HUDEP-2 (cell line): ENCODE data around the gene C16orf92.

Experiments
- DNase-seq, 76 experiments: peaks; one replicate each; lab custom pipeline; 2025; ENCODE audit not compliant: unreplicated experiment in 76 of 76; lab: John Stamatoyannopoulos, UW

Gene C16orf92, protein sequence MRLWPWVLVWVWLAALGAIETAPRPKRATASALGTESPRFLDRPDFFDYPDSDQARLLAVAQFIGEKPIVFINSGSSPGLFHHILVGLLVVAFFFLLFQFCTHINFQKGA

GRCh38 chr16:30022887-30023286 lies at the start of gene C16orf92:
C16orf92 (plus strand) TSS chr16:30023198; CDS start chr16:30023341, 143 bp downstream.
- DNase-seq: no peak

DNA sequence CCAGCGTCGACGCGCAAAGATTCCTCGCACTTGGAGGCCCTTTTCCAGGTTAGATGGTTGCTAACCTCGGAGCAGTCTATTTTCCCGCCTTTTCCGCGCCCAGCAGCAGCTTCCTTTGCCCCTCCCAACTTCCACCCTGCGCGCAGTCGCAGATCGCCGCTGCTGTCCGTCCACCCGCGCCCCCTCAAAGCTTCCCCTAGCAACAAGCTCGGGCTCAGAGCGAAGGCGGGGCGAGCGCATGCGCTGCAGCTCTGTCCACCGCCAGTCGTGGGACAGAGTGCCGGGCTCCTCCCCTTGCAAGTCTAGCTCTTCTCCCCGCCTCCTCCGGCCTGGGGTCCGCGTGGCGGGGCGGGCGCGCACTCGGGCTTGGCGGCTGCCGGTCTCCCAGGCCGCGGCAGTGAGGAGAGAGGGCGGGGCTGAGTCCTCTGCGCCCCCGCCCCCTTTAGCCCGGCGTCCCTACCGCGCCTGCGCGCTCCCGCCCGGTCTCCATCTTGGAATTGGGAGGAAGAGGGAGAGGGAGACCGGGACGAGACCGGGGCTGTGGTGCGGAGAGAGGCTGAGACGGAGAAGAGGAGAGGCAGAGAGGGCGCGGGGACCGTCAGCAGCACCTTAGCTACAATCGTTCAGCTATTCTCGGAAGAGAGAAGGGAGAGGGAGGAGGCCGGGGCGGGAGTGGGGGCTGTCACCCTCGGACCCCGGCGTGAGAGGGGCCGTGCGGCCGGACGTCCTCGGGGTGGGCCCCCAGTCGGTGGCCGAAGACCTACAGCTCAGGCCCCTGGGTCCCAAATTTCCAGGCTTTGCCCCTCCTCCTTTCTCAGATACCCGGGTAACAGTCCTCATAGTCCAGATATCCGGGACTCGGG lies 49.4 kb upstream of the C16orf92 start, which contains the start of gene TAOK2:
TSS of gene TAOK2 (plus strand) at position 485 of the 863 bp plus-strand sequence. CDS start 3,905 bp downstream, outside the sequence.
- peak in 75 of 76 experiments; percentile 67 to 99 (median 98) for DNase-seq

GRCh38 chr16:29974291-29975133 lies 48.5 kb upstream of the C16orf92 start:
- DNase-seq: peak in 3 of 76 experiments; percentile 8 to 15 (median 10)

GRCh38 chr16:29975134-29975538 lies 47.9 kb upstream of the C16orf92 start:
- DNase-seq: peak in 1 of 76 experiments; percentile 13

DNA sequence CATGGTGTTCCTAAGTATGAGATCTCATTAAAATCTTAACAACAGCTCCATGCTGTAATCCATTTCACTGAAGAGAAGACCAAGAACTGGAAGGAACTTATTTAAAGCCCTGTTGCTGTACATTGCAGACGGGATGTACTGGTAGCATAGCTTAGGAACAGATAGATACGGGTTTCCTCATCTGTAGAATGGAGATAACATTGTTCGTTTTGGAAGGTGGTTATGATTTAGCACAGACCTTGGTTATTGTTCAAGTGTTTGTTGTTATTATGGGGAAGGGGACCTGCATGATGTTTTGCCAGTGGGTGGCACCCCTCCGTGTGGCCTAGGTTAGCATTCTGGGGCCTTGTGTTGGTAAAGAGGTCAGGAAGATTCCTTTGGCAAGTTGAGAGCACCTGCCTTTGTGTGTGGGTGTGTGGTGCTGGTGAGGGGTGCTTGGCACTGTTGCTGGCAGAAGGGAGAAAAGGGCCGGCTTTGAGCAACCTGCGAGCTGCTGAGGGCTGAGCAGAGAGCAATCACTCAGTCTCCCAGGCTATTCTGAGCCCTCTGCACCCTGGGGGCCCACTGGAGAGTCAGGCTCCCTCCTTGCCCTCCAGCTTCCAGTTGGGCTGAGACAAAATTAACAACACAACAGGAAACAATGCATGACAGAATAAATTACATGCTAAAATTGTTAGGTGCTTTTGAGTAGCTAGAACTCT lies 47.0 kb upstream of the C16orf92 start:
- DNase-seq: peak in 19 of 76 experiments; percentile 6 to 43 (median 21)

GRCh38 chr16:29977063-29977825 lies 45.8 kb upstream of the C16orf92 start:
- DNase-seq: no peak

DNA sequence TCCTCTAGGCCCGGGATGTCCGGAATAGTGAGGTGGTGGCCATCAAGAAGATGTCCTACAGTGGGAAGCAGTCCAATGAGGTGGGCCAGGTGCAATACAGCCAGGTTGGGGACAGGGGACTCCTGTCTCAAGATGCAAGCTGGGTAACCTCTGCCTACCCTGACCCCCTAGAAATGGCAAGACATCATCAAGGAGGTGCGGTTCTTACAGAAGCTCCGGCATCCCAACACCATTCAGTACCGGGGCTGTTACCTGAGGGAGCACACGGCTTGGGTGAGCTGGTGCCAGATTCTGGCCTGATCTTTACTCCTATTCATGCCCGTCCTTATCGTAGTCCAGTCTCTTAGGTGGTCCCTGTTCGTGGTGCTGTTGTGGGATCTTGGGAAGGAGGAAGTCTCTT lies 44.9 kb upstream of the C16orf92 start:
- no peak for DNase-seq

DNA sequence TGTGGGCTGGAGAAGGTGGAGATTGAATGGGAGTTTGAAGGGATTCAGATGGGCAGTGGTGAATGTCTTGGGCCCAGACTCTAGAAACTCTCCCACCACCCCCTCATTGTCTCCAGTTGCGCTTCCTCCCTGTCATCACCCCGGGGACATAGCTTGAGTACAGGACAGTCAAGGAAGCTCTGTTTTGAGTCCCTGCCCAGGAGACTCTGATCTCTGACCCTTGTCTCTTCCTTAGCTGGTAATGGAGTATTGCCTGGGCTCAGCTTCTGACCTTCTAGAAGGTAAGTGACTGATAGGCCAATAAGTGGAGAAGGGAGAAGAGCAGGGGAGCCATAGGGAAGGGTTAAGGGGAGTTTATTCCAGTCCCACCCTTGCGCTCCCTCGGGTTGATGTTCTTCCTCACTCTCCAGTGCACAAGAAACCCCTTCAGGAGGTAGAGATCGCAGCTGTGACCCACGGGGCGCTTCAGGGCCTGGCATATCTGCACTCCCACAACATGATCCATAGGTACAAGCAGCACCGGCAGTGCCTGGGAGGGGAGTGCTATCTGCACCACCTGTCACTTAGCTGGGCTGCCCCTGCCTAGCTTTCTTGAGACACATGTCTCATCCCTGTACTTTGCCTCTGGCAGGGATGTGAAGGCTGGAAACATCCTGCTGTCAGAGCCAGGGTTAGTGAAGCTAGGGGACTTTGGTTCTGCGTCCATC lies 44.3 kb upstream of the C16orf92 start:
- DNase-seq: no peak

- DNase-seq: no peak
Measured at GRCh38 chr16:29982560-29983419, 40.2 kb upstream of the C16orf92 start.

DNA sequence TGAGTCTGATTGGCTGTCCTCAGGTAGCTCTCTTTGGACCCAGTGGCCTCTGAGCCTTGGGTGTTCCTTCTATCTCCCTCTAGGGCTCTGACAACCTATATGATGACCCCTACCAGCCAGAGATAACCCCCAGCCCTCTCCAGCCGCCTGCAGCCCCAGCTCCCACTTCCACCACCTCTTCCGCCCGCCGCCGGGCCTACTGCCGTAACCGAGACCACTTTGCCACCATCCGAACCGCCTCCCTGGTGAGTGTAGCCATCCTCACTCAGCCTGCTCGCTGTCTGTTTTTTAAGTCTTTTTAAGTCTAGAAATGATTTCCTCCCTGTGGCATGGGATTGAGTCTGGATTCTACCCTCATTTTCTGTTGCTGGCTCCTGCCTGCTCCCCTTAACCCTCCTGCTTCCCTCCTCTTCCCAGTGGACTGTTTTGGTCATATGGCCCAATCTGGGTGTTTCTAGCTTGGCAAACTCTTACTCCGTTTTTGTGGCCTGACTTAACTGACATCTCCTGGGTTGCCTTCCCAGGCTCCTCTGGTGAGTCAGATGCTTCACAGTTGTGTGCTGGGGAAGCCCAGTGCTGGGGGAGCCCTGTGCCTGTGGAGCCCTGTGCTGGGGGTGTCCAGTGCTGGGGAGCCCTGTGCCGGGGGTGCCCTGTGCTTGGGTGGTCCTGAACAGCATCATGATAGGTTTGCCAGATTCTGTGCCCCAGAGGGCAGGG lies 39.4 kb upstream of the C16orf92 start:
- DNase-seq: no peak

DNA sequence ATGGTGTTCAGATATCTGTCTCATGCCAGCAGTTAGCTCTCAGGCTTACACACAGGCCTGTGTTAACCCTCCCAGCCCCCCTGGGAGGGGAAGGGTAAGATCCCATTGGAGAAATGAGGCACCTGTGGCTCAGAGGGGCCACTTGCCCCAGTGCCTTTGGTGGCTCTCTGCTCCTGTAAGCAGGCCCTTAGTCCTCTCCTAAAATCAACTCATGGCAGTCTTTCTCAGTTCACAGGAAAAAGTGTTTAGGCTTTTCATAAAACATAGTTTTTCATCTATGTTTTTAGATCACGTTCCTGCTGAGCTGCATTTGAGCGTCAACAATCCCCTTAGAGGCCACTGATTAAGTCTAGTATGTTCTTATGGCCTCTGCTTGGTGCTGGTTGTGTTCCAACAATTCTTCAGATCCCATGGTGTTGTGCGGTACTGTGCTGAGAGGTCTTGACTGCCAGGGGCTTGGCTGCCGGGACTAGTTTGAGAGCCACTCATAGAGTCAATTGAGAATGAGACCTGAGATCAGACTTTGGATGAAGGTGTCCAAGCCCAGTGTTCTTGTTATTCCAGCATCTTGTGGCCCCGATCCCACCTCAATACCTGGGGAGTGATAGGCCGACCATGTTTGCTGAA lies 38.7 kb upstream of the C16orf92 start:
- no peak for DNase-seq

GRCh38 chr16:29984764-29985147 lies 38.2 kb upstream of the C16orf92 start:
- DNase-seq: no peak

- DNase-seq: no peak
Measured at GRCh38 chr16:29985271-29985811, 37.7 kb upstream of the C16orf92 start.

DNA sequence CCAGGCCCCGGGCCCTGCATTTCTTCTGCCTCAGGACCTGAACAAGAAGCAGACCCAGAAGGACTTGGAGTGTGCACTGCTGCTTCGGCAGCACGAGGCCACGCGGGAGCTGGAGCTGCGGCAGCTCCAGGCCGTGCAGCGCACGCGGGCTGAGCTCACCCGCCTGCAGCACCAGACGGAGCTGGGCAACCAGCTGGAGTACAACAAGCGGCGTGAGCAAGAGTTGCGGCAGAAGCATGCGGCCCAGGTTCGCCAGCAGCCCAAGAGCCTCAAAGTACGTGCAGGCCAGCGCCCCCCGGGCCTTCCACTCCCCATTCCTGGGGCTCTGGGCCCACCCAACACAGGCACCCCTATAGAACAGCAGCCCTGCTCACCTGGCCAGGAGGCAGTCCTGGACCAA lies 36.8 kb upstream of the C16orf92 start:
- no peak for DNase-seq

DNA sequence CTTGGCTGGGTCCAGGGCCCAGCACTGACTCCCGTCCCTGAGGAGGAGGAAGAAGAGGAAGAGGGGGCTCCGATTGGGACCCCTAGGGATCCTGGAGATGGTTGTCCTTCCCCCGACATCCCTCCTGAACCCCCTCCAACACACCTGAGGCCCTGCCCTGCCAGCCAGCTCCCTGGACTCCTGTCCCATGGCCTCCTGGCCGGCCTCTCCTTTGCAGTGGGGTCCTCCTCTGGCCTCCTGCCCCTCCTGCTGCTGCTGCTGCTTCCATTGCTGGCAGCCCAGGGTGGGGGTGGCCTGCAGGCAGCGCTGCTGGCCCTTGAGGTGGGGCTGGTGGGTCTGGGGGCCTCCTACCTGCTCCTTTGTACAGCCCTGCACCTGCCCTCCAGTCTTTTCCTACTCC lies 36.1 kb upstream of the C16orf92 start:
- no peak for DNase-seq

DNA sequence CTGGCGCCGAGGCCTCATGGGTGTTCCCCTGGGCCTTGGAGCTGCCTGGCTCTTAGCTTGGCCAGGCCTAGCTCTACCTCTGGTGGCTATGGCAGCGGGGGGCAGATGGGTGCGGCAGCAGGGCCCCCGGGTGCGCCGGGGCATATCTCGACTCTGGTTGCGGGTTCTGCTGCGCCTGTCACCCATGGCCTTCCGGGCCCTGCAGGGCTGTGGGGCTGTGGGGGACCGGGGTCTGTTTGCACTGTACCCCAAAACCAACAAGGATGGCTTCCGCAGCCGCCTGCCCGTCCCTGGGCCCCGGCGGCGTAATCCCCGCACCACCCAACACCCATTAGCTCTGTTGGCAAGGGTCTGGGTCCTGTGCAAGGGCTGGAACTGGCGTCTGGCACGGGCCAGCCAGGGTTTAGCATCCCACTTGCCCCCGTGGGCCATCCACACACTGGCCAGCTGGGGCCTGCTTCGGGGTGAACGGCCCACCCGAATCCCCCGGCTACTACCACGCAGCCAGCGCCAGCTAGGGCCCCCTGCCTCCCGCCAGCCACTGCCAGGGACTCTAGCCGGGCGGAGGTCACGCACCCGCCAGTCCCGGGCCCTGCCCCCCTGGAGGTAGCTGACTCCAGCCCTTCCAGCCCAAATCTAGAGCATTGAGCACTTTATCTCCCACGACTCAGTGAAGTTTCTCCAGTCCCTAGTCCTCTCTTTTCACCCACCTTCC lies 35.5 kb upstream of the C16orf92 start:
- DNase-seq: no peak
